Measurements from ENCODE around the gene C1D.

Gene C1D

DNA sequence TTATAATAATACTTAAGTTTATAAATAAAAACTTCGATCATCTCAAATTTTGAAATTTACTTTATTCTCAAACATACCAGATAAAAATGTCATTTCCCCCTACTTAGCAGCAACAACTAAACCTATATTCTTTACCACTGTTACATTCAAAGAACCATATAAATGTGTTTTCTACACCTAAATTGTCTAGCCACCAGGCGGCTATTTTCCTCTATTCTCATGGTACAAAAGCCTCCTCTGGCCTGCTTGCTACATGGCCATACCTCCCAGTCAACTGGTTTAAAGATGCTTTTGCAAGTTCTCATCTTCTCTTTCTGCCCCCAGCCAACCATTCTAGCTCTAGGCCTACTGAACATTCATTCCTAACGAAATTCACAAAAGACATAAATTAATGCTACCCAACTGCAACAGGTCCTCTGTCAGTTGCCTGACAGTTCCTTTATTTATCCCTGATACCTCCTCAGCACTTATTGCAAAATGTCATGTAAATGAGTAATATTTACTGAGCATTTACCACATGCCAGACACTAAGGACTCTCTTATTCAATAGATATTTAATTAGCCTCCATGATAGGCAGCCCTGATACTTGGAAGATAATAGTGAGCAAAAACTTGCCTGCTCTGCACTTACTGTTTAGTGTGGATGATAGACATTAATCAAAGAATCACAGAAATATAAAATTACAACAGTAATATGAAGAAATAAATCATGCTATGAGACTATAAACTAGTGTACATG lies 5.0 kb downstream of the C1D start:
- no peak for DNase-seq

DNA sequence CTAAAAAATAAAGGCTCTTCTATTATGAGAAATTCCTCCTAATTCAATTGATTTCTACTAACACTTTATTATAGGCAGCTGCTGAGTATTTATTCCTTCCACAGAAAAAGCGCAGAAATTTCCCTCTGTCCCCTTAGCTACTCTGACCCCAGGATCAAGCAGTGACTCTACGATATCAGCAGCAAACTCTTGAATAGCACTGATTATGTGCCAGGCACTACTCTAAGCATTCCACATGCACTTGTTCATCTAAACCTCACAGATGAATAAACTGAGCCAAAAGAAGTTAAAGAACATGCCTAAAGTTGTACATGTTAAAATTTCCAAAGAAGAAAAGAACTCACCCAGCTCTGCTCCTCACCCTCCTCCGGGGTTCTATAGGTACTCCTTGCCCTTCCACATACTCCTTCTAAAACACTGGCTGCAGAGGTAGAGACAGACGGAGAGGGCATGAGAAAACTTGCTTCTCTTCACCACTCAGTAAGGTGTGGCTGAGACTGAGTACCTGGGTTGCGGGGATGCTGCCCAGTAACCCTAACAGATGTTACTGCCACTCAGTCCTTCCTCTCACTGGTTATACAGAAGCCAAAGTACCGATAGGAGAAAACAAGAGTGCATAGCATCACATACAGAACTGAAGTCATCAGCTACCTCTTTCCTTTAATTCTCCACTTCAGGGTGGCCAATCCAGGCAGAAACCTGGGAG lies 9.9 kb downstream of the C1D start:
- DNase-seq, result no peak

GRCh38 chr2:68050353-68050752 lies 12.5 kb downstream of the C1D start:
- DNase-seq, result no peak

DNA sequence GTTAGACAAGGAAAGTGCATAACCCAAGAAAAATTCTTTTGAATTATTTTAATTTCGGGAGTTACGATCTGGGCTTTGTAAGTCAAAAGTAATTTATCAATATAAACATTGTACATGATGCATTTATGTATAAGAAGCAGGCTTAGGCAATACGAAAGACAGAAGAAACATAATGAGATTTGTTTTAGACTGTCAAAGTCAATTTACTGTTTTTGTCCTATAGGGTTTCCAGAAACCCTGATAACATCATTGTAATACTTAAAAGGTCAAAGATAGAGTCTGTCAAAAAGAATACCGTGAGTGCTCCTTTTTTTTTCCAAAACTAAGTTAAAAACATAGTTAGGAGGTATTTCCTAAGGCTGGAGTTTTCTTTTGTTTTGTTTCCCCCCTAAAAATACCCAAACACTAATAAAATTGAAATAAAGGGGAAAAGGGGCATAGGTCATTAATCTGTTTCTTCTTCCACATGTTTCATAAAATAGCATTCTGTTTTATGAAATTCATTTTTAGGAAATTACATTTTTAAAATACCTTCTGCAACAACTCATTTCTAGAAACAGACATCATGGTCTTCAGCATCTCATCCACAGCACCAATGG lies 16.1 kb downstream of the C1D start:
- no peak for DNase-seq

DNA sequence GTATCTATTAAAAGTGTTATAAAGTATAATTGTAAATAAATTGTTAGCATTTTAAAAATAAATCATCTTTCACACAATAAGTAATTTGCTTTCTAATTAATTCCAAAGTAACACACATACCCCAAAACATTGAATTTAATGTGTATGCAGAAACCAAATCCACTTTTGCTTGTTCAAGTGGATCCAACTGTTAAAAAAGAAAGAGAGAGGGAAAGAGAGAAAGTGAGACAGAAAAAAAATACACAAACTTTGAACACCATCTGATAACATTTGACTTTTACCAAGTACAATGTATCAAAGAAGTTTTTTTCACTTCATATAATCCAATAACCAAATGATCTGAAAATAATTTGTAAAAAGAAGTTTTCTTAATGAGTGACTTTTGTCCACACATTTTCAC lies 16.6 kb downstream of the C1D start:
- DNase-seq, result no peak

DNA sequence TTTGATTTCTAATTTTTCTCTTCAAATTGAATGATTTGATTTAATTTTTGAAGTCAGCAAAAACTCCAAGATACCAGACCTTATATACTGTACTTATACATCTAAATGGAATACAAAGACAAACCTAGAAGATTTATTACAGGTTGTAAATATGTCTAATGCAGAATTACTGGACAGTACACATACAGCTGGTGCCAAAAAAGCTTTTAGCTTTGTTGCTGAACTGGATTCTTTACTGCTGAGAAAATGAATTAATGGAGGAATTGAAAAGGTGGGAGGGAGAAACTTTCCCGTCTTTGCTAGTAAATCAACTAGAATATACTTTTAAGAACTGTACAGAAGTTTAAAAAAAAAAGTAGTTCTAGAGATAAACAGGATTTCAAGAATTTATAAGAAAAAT lies 17.5 kb downstream of the C1D start:
- DNase-seq, result no peak

DNA sequence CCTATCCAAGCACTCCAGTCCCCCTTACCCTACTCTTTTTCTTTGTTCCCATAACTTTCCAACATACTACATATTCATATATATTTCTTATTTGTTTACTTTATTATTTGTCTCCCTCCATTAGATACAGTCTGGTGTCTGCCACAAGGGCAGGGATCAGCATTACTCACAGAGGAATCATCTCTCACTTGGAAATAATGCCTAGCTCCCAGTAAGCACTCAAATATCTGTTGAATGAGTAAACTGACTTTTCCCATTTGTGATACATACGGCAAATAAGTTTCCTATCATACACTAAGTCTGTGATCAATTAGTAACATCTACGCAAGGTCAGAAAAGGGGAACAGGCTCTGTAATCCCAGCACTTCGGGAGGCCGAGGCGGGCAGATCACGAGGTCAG lies 18.7 kb downstream of the C1D start:
- no peak for DNase-seq

DNA sequence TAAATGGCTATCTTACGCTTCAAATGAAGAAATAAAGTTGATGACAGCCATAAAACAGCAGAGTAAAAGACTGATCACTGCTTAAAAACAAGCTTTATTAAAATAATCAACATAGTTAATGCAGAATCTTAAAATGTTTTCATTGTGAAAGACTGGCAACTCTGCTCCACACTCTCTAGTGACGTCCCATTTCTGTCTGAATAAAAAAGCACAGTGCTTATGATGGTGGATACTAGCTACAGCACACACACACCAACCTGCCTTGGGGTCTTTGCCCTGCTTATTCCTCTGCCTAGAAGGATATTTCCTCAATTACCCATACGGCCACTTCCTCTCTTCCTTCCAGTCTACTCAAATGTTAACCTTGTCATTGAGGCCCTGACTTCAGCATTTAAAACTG lies 19.1 kb downstream of the C1D start:
- DNase-seq, result no peak

DNA sequence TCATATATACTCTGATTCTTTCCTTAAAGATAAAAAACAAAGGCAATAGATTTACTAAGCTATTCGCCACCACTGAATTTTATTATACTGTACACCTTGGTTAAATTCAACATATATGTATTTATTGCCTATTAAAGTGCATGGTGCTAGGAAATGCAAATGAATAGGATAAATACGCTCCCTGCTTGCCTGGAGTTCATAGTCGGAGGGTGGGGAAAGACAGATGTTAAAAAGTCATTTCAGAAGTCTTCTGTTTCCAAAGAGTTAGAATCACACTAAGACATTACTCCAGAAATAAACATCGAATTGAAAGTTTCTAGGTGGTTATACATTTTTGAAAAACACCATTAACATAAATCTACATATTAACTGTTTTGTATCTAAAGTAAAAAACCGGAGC lies 19.8 kb downstream of the C1D start:
- DNase-seq, result no peak

DNA sequence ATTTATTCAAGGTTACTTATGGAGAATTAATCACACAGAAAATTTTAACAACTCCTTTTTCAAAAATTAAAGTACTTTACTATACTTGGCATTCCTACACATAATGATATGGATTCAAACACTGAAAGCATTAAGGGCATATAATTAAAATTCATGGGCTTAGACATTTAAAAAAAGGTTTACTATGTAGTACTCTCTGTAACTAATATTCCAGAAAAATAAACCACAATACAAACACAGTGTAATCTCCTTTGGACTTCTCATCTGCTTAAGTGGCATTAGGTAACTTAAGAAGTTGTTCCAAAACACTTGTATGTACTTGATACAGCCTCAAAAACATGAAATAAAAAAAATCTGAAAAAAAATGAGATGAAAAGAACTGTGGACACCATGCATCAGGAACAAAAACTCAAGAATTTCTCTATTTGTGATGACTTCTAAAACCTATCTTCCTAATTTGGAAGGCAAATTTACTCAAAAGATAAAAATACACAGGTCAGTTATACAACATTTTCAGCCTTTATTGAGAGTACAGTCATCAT lies 21.0 kb downstream of the C1D start:
- DNase-seq, result no peak

GRCh38 chr2:68040078-68040477 lies 22.7 kb downstream of the C1D start:
- DNase-seq, result no peak

DNA sequence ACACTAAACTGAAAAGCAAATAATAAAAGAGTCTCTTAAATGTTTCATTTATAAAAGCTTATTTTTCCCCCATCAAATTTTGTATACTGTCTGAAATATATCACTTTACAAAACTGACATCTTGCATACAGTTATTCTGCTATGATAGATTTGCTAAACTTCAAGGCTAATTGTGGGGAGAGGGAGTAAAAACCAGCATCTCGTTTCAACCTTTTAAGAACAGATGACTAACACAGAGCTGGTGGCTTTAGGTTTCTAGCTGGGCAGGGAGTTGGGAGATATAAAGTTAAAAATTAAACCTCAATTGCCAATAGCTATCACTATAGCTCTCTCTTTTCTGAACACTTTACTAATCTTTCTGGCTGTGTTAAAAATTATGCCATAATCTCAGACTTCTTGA lies 23.5 kb downstream of the C1D start:
- no peak for DNase-seq

DNA sequence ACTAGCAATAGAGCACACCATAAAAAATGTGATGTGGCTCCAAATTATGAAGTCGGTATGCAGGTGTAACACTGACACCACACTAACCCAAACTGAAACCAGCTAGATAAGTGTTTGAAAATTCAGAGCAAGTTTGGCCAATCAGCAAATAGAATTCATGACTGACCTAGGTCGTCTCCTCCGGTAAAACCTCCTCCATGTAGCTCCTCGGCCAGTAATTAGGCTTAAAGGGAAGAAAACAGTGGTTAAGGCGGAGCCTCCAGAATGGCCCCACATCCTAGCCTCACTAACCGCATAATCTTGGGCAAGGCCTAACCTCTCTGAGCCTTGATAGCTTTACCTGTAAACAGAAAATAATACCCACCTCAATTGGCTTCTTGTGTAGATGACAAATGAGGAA lies 30.1 kb downstream of the C1D start:
- no peak for DNase-seq

DNA sequence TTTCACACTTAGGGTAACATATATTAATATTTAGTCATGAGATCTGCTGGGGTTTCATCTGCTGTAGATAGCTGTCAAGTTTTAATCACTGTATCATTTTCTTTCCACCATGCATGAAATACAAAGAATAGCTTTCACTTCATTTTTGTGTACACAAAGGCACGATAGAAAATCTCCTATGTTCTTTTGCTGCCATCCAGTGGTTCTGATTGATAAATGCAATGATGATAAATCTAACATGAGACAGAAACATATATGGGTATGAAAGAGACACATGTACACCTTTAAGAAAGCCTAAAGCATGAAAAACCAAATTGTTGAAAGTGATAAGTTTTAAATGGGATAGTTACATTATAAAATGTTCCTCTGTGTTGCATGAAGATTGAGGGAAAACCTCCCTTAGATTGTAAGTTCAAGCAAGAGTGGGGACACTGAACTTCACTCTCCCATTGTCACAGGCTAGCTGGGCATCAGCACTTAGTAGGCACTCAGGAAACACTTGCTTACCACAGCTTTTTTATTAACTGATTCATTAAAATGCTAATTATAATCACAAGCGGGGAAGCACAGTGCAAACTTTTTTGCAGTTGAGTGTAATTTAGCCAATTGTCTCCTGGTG lies 31.2 kb downstream of the C1D start:
- DNase-seq, result no peak

DNA sequence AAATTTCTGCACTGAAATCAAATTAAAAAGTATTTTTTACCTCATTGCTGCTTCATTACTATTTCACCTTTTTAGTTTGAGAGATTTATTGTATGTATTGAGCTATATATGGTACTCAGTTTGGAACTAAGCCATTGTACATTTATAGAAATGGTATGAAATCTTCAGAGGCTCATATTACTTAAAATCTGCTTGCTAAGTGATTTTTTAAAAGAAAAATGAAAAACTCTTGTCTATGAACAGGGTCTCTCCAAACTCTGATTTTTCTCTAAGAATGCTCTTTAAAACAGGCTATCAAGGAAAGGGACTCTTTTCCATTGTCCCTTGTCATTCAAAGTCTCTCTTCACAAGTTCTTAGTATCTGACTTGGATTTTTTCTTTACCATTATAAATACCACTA lies 31.8 kb downstream of the C1D start:
- DNase-seq, result no peak

GRCh38 chr2:68030529-68030928 lies 32.3 kb downstream of the C1D start:
- no peak for DNase-seq

- no peak for DNase-seq
Measured at GRCh38 chr2:68027959-68028358, 34.8 kb downstream of the C1D start.

DNA sequence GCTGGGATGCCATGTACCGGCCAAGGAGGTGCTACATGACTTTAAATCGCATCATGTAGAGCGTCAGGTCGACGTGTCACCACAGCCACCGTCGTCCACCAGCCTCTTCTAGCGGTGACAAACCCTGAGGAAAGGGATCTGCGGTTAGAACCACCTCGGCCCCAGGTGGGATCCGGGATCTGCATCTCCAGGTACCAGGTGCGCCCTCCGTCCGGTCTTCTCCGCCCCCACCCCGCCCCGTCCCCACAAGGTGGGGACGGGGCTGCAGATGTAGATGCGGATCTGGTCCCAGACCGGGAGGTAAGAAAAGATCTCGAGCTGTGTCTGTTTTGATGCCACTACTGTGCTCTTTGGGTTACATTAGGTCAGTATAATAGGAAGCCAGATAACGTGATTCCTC lies 38.4 kb downstream of the C1D start:
- DNase-seq, result no peak

GRCh38 chr2:68023904-68024303 lies 38.9 kb downstream of the C1D start:
- DNase-seq, result no peak

DNA sequence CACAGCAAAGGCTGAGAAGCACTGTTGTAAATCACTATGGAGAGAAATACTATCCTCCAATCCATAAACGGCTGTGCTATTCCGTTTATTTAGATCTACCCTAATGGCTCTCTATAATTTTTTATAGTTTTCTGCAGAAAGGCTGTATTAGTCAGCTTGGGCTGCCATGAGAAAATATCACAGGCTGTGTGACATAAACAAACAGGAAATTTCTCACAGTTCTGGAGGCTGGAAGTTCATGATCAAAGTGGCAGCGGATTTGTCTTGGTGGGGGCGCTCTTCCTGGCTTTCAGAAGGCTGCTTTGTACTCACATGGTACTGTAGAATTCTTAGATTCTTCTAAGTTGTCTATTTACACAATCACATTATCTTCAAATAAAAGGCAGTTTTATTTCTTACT lies 44.1 kb downstream of the C1D start:
- no peak for DNase-seq

DNA sequence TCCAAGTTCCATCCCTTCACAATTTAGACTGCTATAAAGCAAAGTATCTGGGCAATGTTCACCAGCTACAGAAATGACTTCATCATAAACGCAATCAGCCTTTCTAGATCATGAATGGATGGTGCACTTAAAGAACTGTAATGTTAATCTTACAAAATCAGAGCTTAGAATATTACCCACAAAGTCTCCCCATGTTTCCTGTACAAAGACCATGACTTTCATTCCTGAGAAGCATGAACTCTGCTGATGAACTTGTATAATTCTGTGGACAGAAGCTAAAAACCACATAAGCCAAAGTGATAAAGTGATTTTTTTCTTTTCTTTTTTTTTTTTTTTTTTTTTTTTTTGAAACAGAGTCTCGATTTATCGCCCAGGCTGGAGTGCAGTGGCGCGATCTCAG lies 53.3 kb downstream of the C1D start:
- no peak for DNase-seq

GRCh38 chr2:68000170-68000825 lies 62.5 kb downstream of the C1D start:
- DNase-seq, result no peak

DNA sequence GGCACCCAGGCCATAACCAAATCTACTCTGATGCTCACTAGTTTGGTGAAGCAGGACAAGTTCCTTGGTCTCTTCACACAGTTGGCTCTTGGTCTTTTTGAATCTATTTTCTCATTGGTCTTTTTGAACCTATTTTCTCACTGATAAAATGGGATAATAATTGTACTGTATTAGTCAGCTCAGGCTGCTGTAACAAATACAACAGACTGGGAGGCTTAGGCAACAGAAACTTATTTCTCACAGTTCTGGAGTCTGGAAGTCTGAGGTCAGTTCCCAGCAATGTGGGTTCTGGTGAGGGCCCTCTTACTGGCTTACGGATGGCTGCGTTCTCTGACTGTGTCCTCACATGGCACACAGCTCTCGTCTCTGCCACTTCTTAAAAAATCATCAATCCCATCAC lies 63.5 kb downstream of the C1D start:
- no peak for DNase-seq
